HEK293 (cell line): Measurements from ENCODE around the gene CHKA.

ENCODE experiments used
- CTCF ChIA-PET: fragments of 350-600 bp; formaldehyde crosslinking; extraction: SDS; loops from one replicate; lab custom pipeline; 2021; ENCODE audit warnings: antibody characterized with exemption; lab: Yijun Ruan, JAX
- POLR2A ChIA-PET: fragments of 300-600 bp; formaldehyde crosslinking; extraction: SDS; loops from one replicate; lab custom pipeline; 2020; ENCODE audit warnings: antibody characterized with exemption, inconsistent platforms; lab: Yijun Ruan, JAX
- H3K27ac ChIP-seq: fragments of 200-500 bp; sonication (Bioruptor generic); 2 replicates; pipeline ENCODE4 v1.5.1; 2014; ENCODE audit warnings: low read depth, low read length, control low read depth, inconsistent platforms; ENCODE audit errors: extremely low read depth
- H3K36me3 ChIP-seq, 2 experiments: fragments of 200-500 bp in 1 of 2; sonication (Bioruptor generic) in 1 of 2; 1 replicate in 1 of 2; 2 replicates in 1 of 2; pipeline ENCODE4 v1.5.1; 2014 to 2017; ENCODE audit warnings: inconsistent platforms in 2 of 2, low read length in 2 of 2; ENCODE audit not compliant: control insufficient read depth in 2 of 2, insufficient read depth in 1 of 2
- H3K4me1 ChIP-seq: fragments of 200-500 bp; sonication (Bioruptor generic); 2 replicates; pipeline ENCODE4 v1.5.1; 2014; ENCODE audit warnings: mild to moderate bottlenecking, low read length, inconsistent platforms; ENCODE audit not compliant: control insufficient read depth, insufficient read depth
- H3K4me3 ChIP-seq: 2 replicates; pipeline ENCODE4 v1.5.1; 2011; ENCODE audit warnings: low read depth, mild to moderate bottlenecking, control low read depth, low read length, moderate library complexity
- H3K9me3 ChIP-seq: fragments of 200-500 bp; sonication (Bioruptor generic); 2 replicates; pipeline ENCODE4 v1.5.1; 2014; ENCODE audit warnings: low read depth, low read length, inconsistent platforms; ENCODE audit not compliant: control insufficient read depth, insufficient read depth
- GLIS1 ChIP-seq: fragments of 450-650 bp; formaldehyde crosslinking; IDR thresholded peaks from 2 replicates; pipeline ENCODE4 v1.5.1; 2016; ENCODE audit warnings: missing biosample characterization, missing genetic modification characterization
- KLF16 ChIP-seq: fragments of 450-650 bp; formaldehyde crosslinking; IDR thresholded peaks from 2 replicates; pipeline ENCODE4 v1.5.1; 2017; ENCODE audit warnings: missing biosample characterization, missing genetic modification characterization
- OVOL3 ChIP-seq: fragments of 450-650 bp; formaldehyde crosslinking; IDR thresholded peaks from 2 replicates; pipeline ENCODE4 v1.5.1; 2016; ENCODE audit warnings: missing biosample characterization, missing genetic modification characterization
- SALL2 ChIP-seq: fragments of 450-650 bp; formaldehyde crosslinking; IDR thresholded peaks from 2 replicates; pipeline ENCODE4 v1.5.0; 2017; ENCODE audit warnings: missing biosample characterization, mild to moderate bottlenecking, missing genetic modification characterization, borderline replicate concordance
- YY1 ChIP-seq: fragments of 450-650 bp; formaldehyde crosslinking; IDR thresholded peaks from 2 replicates; pipeline ENCODE4 v1.5.1; 2018; ENCODE audit warnings: missing biosample characterization, missing genetic modification characterization
- ZBTB1 ChIP-seq: fragments of 450-650 bp; formaldehyde crosslinking; IDR thresholded peaks from 2 replicates; pipeline ENCODE4 v1.5.1; 2016; ENCODE audit warnings: missing biosample characterization, missing genetic modification characterization
- ZBTB11 ChIP-seq: fragments of 450-650 bp; formaldehyde crosslinking; conservative IDR thresholded peaks from 2 replicates; pipeline ENCODE4 v1.5.1; 2016; ENCODE audit warnings: low read depth, missing biosample characterization, missing genetic modification characterization
- ZFP37 ChIP-seq: fragments of 450-650 bp; formaldehyde crosslinking; IDR thresholded peaks from 2 replicates; pipeline ENCODE4 v1.5.1; 2016; ENCODE audit warnings: missing biosample characterization, missing genetic modification characterization
- ZFP41 ChIP-seq: fragments of 450-650 bp; formaldehyde crosslinking; IDR thresholded peaks from 2 replicates; pipeline ENCODE4 v1.5.1; 2016; ENCODE audit warnings: missing biosample characterization, missing genetic modification characterization, borderline replicate concordance
- ZNF146 ChIP-seq: fragments of 450-650 bp; formaldehyde crosslinking; IDR thresholded peaks from 2 replicates; pipeline ENCODE4 v1.5.1; 2016; ENCODE audit warnings: missing biosample characterization, missing genetic modification characterization
- ZNF19 ChIP-seq: fragments of 450-650 bp; formaldehyde crosslinking; IDR thresholded peaks from 2 replicates; pipeline ENCODE4; 2016; ENCODE audit warnings: missing biosample characterization, missing genetic modification characterization, low read depth
- ZNF211 ChIP-seq: fragments of 450-650 bp; formaldehyde crosslinking; IDR thresholded peaks from 2 replicates; pipeline ENCODE4 v1.5.1; 2016; ENCODE audit warnings: low read depth, missing biosample characterization, missing genetic modification characterization
- ZNF302 ChIP-seq: fragments of 450-650 bp; formaldehyde crosslinking; IDR thresholded peaks from 2 replicates; pipeline ENCODE4 v1.5.1; 2016; ENCODE audit warnings: missing biosample characterization, missing genetic modification characterization, low read depth
- ZNF341 ChIP-seq: fragments of 450-650 bp; formaldehyde crosslinking; IDR thresholded peaks from 2 replicates; pipeline ENCODE4; 2016; ENCODE audit warnings: low read depth, missing biosample characterization, missing genetic modification characterization
- ZNF398 ChIP-seq: fragments of 450-650 bp; formaldehyde crosslinking; IDR thresholded peaks from 2 replicates; pipeline ENCODE4 v1.5.1; 2017; ENCODE audit warnings: missing biosample characterization, missing genetic modification characterization
- ZNF473 ChIP-seq: fragments of 450-650 bp; formaldehyde crosslinking; IDR thresholded peaks from 2 replicates; pipeline ENCODE4 v1.5.1; 2017; ENCODE audit warnings: missing biosample characterization, missing genetic modification characterization
- ZNF501 ChIP-seq: fragments of 450-650 bp; formaldehyde crosslinking; IDR thresholded peaks from 2 replicates; pipeline ENCODE4 v1.5.1; 2016; ENCODE audit warnings: missing biosample characterization, missing genetic modification characterization
- ZNF544 ChIP-seq: fragments of 450-650 bp; formaldehyde crosslinking; IDR thresholded peaks from 2 replicates; pipeline ENCODE4 v1.5.0; 2017; ENCODE audit warnings: missing biosample characterization, missing genetic modification characterization
- ZNF585B ChIP-seq: fragments of 450-650 bp; formaldehyde crosslinking; IDR thresholded peaks from 2 replicates; pipeline ENCODE4 v1.5.1; 2016; ENCODE audit warnings: missing biosample characterization, missing genetic modification characterization
- ZNF626 ChIP-seq: fragments of 450-650 bp; sonication (Bioruptor Pico); formaldehyde crosslinking; IDR thresholded peaks from 2 replicates; pipeline ENCODE4 v1.5.1; 2018; ENCODE audit warnings: missing biosample characterization, missing genetic modification characterization, inconsistent platforms
- ZNF645 ChIP-seq: fragments of 450-650 bp; formaldehyde crosslinking; IDR thresholded peaks from 2 replicates; pipeline ENCODE4; 2016; ENCODE audit warnings: missing biosample characterization, missing genetic modification characterization
- ZNF677 ChIP-seq: fragments of 450-650 bp; IDR thresholded peaks from 2 replicates; pipeline ENCODE4 v1.5.0; 2018; ENCODE audit warnings: missing biosample characterization, mild to moderate bottlenecking, missing genetic modification characterization, moderate library complexity
- ZNF785 ChIP-seq: fragments of 450-650 bp; formaldehyde crosslinking; IDR thresholded peaks from 2 replicates; pipeline ENCODE4 v1.5.1; 2016; ENCODE audit warnings: missing biosample characterization, missing genetic modification characterization
- TF ChIP-seq, protein P1 (sequence below): sonication (generic); formaldehyde crosslinking; IDR thresholded peaks from 2 replicates; pipeline ENCODE4 v1.8.1; 2022; ENCODE audit warnings: mild to moderate bottlenecking, moderate library complexity, missing genetic modification reagents
- TF ChIP-seq, protein P2 (sequence below): fragments of 450-650 bp; formaldehyde crosslinking; IDR thresholded peaks from 2 replicates; pipeline ENCODE4 v1.5.1; 2016; ENCODE audit warnings: missing biosample characterization, missing genetic modification characterization

The CHKA gene

DNA sequence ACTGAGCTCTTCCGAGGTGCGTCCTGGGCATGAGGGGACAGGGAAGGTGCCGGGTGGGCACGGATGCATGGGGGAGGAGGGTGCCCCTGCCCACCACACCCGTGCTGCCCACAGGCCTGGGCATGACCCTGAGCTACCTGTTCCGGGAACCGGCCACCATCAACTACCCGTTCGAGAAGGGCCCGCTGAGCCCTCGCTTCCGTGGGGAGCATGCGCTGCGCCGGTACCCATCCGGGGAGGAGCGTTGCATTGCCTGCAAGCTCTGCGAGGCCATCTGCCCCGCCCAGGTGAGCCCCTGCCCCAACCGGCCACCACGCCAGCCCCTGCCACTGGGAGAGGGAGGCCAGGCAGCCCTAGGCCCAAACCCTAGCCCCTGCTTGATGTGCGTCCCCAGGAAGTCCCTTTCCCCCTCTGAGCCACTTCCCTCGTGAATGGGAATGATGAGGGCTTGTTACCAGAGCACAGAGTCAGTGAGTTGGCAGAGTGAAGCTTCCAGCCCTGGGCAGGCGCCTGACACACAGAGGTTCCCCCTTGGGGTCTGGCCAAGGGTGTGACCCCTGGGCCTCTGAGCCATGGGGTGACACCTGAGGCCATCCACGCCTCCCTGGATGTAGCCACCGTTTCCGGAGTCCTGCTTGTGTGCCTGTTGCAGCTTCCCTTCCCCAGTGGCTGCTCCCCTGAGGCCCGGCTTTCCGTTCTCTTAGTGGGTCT is 88.0 kb downstream of the CHKA start (continued):
- TF ChIP-seq ZNF398 (tag by site-specific recombination), result no peak
- no peak for TF ChIP-seq ZNF626 (tag by site-specific recombination)
- no peak for TF ChIP-seq KLF16 (tag by site-specific recombination)
- TF ChIP-seq SALL2, result no peak
- no peak for TF ChIP-seq ZNF677 (tag by site-specific recombination)
- TF ChIP-seq ZNF645 (tag by site-specific recombination), result no peak
- no peak for TF ChIP-seq ZNF585B
- no peak for TF ChIP-seq ZNF341 (tag by site-specific recombination)
- no peak for TF ChIP-seq ZNF785 (tag by site-specific recombination)
- TF ChIP-seq ZFP41 (tag by site-specific recombination), result no peak
- no peak for TF ChIP-seq OVOL3 (tag by site-specific recombination)
- no peak for TF ChIP-seq ZBTB11 (tag by site-specific recombination)
- no peak for TF ChIP-seq ZNF211 (tag by site-specific recombination)

- POLR2A ChIA-PET, result no interaction called here
- peak; percentile 22; the same call in 1 of the 2 replicates for TF ChIP-seq GLIS1 (tag by site-specific recombination)
- TF ChIP-seq ZNF146, result no peak
- TF ChIP-seq YY1 (tag by site-specific recombination), result no peak
- Histone ChIP-seq H3K4me1 (0 out of 2 replicates have a peak, but pooled peaks cover 2% of the 10 kb centered on the region), H3K4me3 (no peak overlapping the region), H3K27ac (no peak overlapping the region), H3K9me3 (no peaks in the 10 kb centered on the region), H3K36me3 (peaks cover 0 to 42% of the 10 kb centered on the region in 2 experiments; a peak in 2 of 3 replicates)
- CTCF ChIA-PET, result no interaction called here
Observed at GRCh38 chr11:68032003-68032402, 89.2 kb downstream of the CHKA start.

GRCh38 chr11:68031144-68031464 is 90.1 kb downstream of the CHKA start:
- CTCF ChIA-PET, result interaction anchor here (0.6 kb wide), 1 partner anchor 1195 kb away, joined by 3 read pairs; no protein-coding TSS in a partner anchor
- H3K9me3 ChIP-seq, result no peaks in the 10 kb centered on the region
- peaks cover 0 to 39% of the 10 kb centered on the region in 2 experiments; a peak in 2 of 3 replicates for H3K36me3 ChIP-seq
- H3K4me1 ChIP-seq, result 0 out of 2 replicates have a peak, but pooled peaks cover 2% of the 10 kb centered on the region
- peak overlapping the region; percentile 78 for H3K27ac ChIP-seq
- H3K4me3 ChIP-seq, result peak overlapping the region; percentile 95
- POLR2A ChIA-PET, result no interaction called here
- TF ChIP-seq ZNF302 (no peak), ZNF501 (tag by site-specific recombination) (no peak), ZFP37 (tag by site-specific recombination) (no peak), ZNF544 (tag by site-specific recombination) (no peak), ZNF19 (tag by site-specific recombination) (no peak), ZBTB1 (no peak), ZNF473 (tag by site-specific recombination) (no peak)
- TF ChIP-seq, protein P1, sequence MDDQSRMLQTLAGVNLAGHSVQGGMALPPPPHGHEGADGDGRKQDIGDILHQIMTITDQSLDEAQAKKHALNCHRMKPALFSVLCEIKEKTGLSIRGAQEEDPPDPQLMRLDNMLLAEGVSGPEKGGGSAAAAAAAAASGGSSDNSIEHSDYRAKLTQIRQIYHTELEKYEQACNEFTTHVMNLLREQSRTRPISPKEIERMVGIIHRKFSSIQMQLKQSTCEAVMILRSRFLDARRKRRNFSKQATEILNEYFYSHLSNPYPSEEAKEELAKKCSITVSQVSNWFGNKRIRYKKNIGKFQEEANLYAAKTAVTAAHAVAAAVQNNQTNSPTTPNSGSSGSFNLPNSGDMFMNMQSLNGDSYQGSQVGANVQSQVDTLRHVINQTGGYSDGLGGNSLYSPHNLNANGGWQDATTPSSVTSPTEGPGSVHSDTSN (CRISPR knock-in tag), result no peak
- TF ChIP-seq, protein P2, sequence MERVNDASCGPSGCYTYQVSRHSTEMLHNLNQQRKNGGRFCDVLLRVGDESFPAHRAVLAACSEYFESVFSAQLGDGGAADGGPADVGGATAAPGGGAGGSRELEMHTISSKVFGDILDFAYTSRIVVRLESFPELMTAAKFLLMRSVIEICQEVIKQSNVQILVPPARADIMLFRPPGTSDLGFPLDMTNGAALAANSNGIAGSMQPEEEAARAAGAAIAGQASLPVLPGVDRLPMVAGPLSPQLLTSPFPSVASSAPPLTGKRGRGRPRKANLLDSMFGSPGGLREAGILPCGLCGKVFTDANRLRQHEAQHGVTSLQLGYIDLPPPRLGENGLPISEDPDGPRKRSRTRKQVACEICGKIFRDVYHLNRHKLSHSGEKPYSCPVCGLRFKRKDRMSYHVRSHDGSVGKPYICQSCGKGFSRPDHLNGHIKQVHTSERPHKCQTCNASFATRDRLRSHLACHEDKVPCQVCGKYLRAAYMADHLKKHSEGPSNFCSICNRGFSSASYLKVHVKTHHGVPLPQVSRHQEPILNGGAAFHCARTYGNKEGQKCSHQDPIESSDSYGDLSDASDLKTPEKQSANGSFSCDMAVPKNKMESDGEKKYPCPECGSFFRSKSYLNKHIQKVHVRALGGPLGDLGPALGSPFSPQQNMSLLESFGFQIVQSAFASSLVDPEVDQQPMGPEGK (tag by site-specific recombination), result no peak
